Nephron (organoid): ENCODE measurements around the gene DUXB.

ENCODE experiments used
- H3K27ac Mint-ChIP-seq, 3 experiments: 2 replicates each; pipeline ENCODE4 v1.8.0; 2020; ENCODE audit warnings: mixed read lengths in 3 of 3, mild to moderate bottlenecking in 2 of 3, moderate library complexity in 1 of 3
- H3K27me3 Mint-ChIP-seq: 2 replicates; pipeline ENCODE4 v1.8.0; 2021; ENCODE audit warnings: low read depth, mild to moderate bottlenecking, moderate library complexity, mixed read lengths
- H3K36me3 Mint-ChIP-seq: 2 replicates; pipeline ENCODE4 v1.8.0; 2020; ENCODE audit warnings: low read depth, mixed read lengths
- H3K4me1 Mint-ChIP-seq: 2 replicates; pipeline ENCODE4 v1.8.0; 2020; ENCODE audit warnings: mixed read lengths
- H3K4me3 Mint-ChIP-seq, 3 experiments: 2 replicates each; pipeline ENCODE4 v1.8.0; 2020; ENCODE audit warnings: mild to moderate bottlenecking in 3 of 3, mixed read lengths in 3 of 3, moderate library complexity in 2 of 3
- H3K9me3 Mint-ChIP-seq: 2 replicates; pipeline ENCODE4 v1.8.0; 2020; ENCODE audit warnings: mixed read lengths
- TF ChIP-seq, protein P1 (sequence below), 3 experiments: fragments of 200-600 bp; sonication (generic); IDR thresholded peaks; one replicate each; pipeline ENCODE4 v1.5.0; 2021; ENCODE audit warnings: antibody characterized with exemption in 3 of 3; ENCODE audit not compliant: unreplicated experiment in 3 of 3

Gene DUXB

DNA sequence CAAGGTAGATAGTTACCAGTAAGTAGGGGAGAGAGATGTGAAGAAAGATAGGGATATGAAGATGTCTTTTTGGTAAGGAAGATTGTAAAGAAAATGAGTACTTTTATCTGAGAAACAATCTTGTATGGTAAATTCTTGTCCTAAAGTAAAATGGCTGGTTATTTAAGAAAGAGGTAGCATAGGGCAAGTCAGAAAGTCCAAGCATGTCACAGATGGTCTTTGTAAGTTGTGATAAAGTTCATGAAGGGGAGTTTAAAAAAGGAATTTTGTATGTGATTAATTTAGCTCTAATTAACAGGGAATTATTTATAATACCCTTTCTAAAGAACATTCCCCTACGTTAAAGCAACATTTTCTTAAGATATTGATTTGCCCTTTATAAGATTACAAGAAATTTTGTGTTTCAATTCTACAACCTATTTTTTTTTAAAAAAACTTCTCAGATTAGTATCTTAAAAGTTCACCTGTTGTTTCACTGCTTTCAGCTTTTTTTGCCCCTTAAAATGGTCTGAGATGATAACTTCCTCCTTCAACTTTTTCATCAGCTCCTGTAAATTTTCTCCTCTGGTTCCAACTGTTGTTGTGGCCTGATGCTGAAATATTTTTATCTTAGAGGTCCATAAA is 41.3 kb upstream of the DUXB start:
- no peak overlapping the region for H3K27ac Mint-ChIP-seq
- no peaks in the 10 kb centered on the region for H3K27me3 Mint-ChIP-seq
- TF ChIP-seq, protein P1, sequence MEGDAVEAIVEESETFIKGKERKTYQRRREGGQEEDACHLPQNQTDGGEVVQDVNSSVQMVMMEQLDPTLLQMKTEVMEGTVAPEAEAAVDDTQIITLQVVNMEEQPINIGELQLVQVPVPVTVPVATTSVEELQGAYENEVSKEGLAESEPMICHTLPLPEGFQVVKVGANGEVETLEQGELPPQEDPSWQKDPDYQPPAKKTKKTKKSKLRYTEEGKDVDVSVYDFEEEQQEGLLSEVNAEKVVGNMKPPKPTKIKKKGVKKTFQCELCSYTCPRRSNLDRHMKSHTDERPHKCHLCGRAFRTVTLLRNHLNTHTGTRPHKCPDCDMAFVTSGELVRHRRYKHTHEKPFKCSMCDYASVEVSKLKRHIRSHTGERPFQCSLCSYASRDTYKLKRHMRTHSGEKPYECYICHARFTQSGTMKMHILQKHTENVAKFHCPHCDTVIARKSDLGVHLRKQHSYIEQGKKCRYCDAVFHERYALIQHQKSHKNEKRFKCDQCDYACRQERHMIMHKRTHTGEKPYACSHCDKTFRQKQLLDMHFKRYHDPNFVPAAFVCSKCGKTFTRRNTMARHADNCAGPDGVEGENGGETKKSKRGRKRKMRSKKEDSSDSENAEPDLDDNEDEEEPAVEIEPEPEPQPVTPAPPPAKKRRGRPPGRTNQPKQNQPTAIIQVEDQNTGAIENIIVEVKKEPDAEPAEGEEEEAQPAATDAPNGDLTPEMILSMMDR (IDR thresholded peaks at IDR 0.05; ENCODE audit: unreplicated experiment in 3 of 3), result no peak
- no peaks in the 10 kb centered on the region for H3K4me1 Mint-ChIP-seq
- peaks cover 45% of the 10 kb centered on the region for H3K9me3 Mint-ChIP-seq
- H3K4me3 Mint-ChIP-seq, result no peak overlapping the region
- peaks cover 4% of the 10 kb centered on the region for H3K36me3 Mint-ChIP-seq

DNA sequence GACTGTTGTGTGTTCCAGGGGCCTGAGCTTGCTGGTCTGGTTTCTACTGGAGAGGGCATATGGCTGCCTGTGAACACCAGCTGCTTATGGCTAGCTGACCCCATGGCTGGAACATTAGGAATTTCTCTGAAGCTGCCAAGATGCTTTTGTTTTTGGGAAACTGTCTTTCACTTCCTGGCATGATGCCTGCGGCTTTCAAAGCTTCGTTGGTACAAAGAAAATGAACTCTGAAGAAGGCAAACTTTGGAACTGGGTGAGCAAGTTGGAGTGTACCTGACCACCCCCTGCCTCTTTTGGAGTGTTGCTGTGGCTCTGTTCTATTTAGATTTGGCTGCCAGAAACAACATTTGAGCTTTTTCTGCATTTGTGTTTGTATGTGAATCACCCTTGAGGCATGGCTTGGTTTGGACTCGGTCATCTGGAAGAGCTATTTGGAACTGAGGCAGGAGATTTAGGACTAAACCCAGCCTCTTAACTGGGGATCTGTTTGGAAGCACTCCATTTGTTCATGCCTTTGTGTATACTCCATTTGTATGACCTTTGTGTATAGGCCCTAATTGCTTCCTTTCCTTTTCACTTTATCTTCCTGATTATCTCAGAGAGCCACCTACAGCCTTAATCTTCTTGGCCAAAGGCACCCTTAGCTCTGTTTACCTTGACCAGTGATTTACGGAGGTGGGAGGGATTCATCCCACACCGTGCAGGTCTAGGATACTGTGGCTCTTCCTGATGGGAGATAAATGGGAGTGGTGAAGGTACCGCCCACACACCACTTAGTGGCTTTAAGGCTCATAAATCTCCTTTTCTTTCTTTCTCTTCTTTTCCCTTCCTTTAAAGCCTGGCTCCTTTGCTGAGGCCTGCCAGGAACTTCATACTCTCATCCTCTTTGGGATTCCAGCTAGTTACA is 32.3 kb upstream of the DUXB start:
- Mint-ChIP-seq H3K27me3 (no peaks in the 10 kb centered on the region), H3K27ac (peak overlapping the region; percentile 4 to 61 (median 15)), H3K4me3 (no peak overlapping the region), H3K4me1 (peaks cover 17% of the 10 kb centered on the region), H3K36me3 (no peaks in the 10 kb centered on the region), H3K9me3 (peaks cover 8% of the 10 kb centered on the region)
- TF ChIP-seq, protein P1 (IDR thresholded peaks at IDR 0.05; ENCODE audit: unreplicated experiment in 3 of 3), result no peak

DNA sequence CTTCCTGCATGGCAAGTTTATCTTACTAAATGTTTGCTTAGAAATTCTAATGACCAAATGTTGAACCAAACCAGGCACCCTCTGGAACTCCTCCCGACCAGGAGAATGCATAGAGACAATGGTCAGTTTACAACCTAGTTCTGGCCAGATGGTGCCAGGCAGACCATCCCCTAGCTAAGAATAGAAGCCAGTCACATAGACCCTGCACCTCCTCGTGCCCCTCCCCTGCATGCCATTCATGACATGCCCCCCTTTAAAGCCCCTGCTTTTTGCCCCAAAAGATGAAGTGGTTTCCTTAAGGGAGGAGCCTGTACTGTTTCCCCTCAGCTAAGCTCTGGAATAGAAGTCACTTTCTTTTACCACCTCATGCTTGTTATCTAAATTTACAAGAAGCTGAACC is 31.6 kb upstream of the DUXB start:
- H3K4me1 Mint-ChIP-seq, result peaks cover 17% of the 10 kb centered on the region
- no peak overlapping the region for H3K4me3 Mint-ChIP-seq
- H3K27me3 Mint-ChIP-seq, result no peaks in the 10 kb centered on the region
- peak overlapping the region in 1 of 3 experiments; percentile 61 for H3K27ac Mint-ChIP-seq
- H3K9me3 Mint-ChIP-seq, result peaks cover 4% of the 10 kb centered on the region
- no peaks in the 10 kb centered on the region for H3K36me3 Mint-ChIP-seq
- TF ChIP-seq, protein P1 (IDR thresholded peaks at IDR 0.05; ENCODE audit: unreplicated experiment in 3 of 3), result no peak

DNA sequence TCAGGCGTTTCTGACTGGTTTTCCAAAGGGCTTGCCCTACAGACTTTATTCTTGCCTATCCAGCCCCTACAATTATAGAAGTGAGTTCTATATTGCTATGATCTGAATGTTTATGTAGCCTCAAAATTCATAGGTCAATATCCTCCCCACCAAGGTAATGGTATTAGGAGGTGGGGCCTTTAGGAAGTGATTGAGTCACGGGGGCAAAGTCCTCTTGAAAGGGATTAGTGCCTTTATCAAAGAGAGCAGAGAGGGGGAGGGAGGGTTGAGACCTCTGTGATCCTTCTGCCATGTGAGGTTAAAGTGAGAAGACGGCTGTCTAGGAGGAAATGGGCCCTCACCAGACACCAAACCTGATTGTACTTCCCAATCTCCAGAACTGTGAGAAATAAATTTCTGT is 26.0 kb upstream of the DUXB start:
- H3K27ac Mint-ChIP-seq, result no peak overlapping the region
- TF ChIP-seq, protein P1 (IDR thresholded peaks at IDR 0.05; ENCODE audit: unreplicated experiment in 3 of 3), result no peak
- no peaks in the 10 kb centered on the region for H3K4me1 Mint-ChIP-seq

DNA sequence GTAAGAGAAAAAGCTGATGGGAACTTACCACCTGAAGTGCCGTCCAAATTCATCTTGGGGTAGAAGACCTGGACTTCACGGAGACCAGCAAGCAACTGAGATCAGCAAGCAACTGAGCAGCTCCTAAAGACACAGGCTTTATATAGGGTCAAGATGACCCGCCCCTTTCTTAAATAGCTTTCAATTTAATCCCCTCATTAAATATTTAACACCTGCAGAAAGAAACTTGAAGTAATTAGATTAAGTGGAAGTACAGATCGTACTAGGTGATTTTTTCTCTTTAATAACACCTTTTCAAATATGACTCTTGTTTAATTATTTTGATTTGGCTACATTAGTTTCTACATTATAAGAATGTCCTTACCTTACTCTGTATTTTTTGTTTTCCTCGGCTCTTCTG is 25.1 kb upstream of the DUXB start, which contains the start of gene CPHXL:
Gene CPHXL, minus strand, starts transcription at position 101 of the 400 bp plus-strand sequence. Its CDS starts 48 bp downstream, at position 53.
- H3K27ac Mint-ChIP-seq, result no peak within 1 kb of the TSS
- TF ChIP-seq, protein P1 (IDR thresholded peaks at IDR 0.05; ENCODE audit: unreplicated experiment in 3 of 3), result no peak
- H3K27me3 Mint-ChIP-seq, result no peaks in the 10 kb centered on the region
- no peaks in the 10 kb centered on the region for H3K36me3 Mint-ChIP-seq
- no peak within 1 kb of the TSS for H3K4me3 Mint-ChIP-seq
- peaks cover 9% of the 10 kb centered on the region for H3K9me3 Mint-ChIP-seq
- H3K4me1 Mint-ChIP-seq, result no peaks in the 10 kb centered on the region

More for the DNA sequence above, 26.0 kb upstream of the DUXB start:
- Mint-ChIP-seq H3K4me3 (no peak overlapping the region), H3K27me3 (no peaks in the 10 kb centered on the region), H3K36me3 (no peaks in the 10 kb centered on the region), H3K9me3 (peaks cover 5% of the 10 kb centered on the region)
